Nephron progenitor cell (in vitro differentiated cells): ENCODE results near the gene GPR82.
A peak's percentile ranks its signal among the peaks of the same experiment; 100 is the strongest.
"Not testable (repeated sequence)": the region's sequence is repeated elsewhere in the genome, so short reads cannot be mapped to it uniquely, and the experiment has no call there.

ENCODE experiments used
- DNase-seq: peaks from one replicate; pipeline ENCODE4 v3.0.0; 2021
- H3K27ac Mint-ChIP-seq: 2 replicates; pipeline ENCODE4 v1.8.0; 2021; ENCODE audit warnings: mild to moderate bottlenecking, moderate library complexity, mixed read lengths
- H3K27me3 Mint-ChIP-seq: 2 replicates; pipeline ENCODE4 v1.8.0; 2021; ENCODE audit warnings: mild to moderate bottlenecking, low read depth, mixed read lengths; ENCODE audit not compliant: poor library complexity
- H3K36me3 Mint-ChIP-seq: 2 replicates; pipeline ENCODE4 v1.8.0; 2021; ENCODE audit warnings: low read depth, mixed read lengths
- H3K4me1 Mint-ChIP-seq: 2 replicates; pipeline ENCODE4 v1.8.0; 2021; ENCODE audit warnings: mixed read lengths
- H3K4me3 Mint-ChIP-seq: 2 replicates; pipeline ENCODE4 v1.8.0; 2021; ENCODE audit warnings: mild to moderate bottlenecking, moderate library complexity, mixed read lengths
- H3K9me3 Mint-ChIP-seq: 2 replicates; pipeline ENCODE4 v1.8.0; 2021; ENCODE audit warnings: mild to moderate bottlenecking, moderate library complexity, mixed read lengths
- TF ChIP-seq, protein P1 (sequence below): fragments of 200-600 bp; sonication (generic); IDR thresholded peaks from 2 replicates; pipeline ENCODE4 v1.5.0; 2021; ENCODE audit warnings: antibody characterized with exemption

Gene GPR82

DNA sequence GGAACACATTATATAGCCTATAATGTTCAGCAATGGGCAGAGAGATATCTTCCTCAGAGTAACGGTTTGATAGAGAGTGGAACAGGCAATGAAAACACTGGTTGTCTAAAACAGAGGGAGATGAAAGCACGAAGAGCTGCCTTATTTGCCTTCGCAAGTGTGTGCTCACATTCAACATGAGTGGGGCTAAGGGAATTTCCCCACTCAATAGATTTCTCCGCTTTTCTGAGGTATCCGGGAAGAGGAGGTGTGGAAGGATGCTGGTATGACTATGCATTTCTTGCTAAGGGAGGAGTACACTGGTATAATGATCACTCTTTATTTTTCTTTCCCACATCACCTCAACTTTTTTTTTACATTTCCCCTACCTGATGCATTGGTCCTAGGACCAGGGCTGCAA lies 7.8 kb upstream of the GPR82 start:
- H3K27ac Mint-ChIP-seq, result no peak overlapping the region
- no peak overlapping the region for H3K4me3 Mint-ChIP-seq
- peaks cover 50% of the 10 kb centered on the region for H3K9me3 Mint-ChIP-seq
- DNase-seq, result no peak
- H3K36me3 Mint-ChIP-seq, result peaks cover 40% of the 10 kb centered on the region
- H3K27me3 Mint-ChIP-seq, result peaks cover 3% of the 10 kb centered on the region
- TF ChIP-seq, protein P1, sequence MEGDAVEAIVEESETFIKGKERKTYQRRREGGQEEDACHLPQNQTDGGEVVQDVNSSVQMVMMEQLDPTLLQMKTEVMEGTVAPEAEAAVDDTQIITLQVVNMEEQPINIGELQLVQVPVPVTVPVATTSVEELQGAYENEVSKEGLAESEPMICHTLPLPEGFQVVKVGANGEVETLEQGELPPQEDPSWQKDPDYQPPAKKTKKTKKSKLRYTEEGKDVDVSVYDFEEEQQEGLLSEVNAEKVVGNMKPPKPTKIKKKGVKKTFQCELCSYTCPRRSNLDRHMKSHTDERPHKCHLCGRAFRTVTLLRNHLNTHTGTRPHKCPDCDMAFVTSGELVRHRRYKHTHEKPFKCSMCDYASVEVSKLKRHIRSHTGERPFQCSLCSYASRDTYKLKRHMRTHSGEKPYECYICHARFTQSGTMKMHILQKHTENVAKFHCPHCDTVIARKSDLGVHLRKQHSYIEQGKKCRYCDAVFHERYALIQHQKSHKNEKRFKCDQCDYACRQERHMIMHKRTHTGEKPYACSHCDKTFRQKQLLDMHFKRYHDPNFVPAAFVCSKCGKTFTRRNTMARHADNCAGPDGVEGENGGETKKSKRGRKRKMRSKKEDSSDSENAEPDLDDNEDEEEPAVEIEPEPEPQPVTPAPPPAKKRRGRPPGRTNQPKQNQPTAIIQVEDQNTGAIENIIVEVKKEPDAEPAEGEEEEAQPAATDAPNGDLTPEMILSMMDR, result no peak
- H3K4me1 Mint-ChIP-seq, result peaks cover 27% of the 10 kb centered on the region

DNA sequence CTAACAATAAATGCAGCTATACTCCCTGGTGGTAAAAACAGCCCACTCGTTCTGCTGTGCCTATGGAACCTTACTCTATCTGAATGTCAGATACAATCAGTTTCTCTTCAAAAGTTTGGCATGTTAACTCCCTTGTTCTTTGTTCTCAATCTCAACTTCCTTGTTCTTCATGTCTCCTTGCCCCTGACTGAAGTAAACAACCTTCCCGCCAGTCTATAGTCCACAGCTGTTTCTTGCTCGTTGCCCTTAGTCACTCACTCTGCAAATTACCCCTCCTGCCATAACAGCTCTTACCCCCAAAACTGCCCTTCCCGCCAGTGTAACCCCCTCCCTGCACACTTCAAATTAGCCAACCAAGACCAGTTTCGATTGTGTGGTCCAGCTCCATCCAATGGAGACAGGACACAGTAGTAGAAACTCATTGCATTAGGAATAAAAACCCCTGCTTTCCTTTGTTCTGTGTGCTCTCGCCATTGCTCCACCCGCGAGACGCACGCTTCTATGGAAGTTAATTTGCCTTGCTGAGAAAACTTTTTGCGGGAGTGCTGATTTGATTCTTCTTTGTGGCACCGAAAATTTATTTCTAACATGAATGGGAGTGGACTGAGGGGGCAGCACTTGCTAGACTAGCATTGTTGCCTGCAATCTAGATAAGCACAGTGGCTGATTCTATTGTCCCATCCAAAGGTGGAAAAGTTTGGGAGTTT lies 7.1 kb upstream of the GPR82 start:
- peaks cover 3% of the 10 kb centered on the region for H3K27me3 Mint-ChIP-seq
- no peak overlapping the region for H3K4me3 Mint-ChIP-seq
- peak overlapping the region; percentile 66 for H3K27ac Mint-ChIP-seq
- H3K9me3 Mint-ChIP-seq, result peaks cover 51% of the 10 kb centered on the region
- TF ChIP-seq, protein P1, result no peak
- DNase-seq, result no peak
- H3K36me3 Mint-ChIP-seq, result peaks cover 45% of the 10 kb centered on the region
- H3K4me1 Mint-ChIP-seq, result peaks cover 27% of the 10 kb centered on the region

DNA sequence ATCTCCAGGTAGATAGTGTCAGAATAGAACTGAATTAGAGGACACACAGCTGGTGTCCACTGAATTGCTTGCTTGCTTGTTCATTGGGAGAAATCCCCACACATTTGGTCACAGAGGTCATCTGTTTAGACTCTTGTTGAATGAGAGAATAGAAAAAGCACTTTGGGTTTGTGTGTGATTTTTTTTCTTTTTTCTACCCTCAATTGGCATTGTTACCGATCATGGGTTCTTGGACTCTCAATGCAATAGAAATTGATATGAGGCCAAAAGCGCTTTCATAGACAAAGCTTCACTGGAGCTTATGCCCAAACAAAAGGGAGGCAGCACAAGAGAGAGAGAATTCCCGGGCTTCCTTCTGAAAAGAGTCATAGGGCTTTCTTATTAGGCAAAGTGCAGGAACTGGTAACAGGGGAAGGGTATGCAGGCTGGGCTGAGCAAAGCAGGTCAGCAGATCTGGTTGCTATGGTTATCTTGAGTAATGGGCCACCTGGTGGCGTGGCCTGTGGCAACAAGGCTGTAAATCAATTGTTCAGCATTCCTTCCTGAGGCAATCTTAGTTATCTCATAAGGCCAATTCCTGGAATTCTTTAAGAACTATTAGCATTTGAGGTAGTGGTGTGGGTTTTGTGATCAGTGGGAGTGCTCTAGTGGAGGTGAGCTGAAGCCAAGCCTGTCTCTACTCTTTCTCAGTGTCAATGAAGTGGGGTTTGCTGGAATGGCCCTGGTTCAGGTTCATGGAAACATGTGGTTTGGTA lies 5.3 kb upstream of the GPR82 start:
- no peak overlapping the region for H3K4me3 Mint-ChIP-seq
- peaks cover 27% of the 10 kb centered on the region for H3K4me1 Mint-ChIP-seq
- peak overlapping the region; percentile 96 for H3K27ac Mint-ChIP-seq
- H3K27me3 Mint-ChIP-seq, result peaks cover 3% of the 10 kb centered on the region
- DNase-seq, result peak; percentile 21
- peaks cover 58% of the 10 kb centered on the region for H3K9me3 Mint-ChIP-seq
- TF ChIP-seq, protein P1, result no peak
- peaks cover 51% of the 10 kb centered on the region for H3K36me3 Mint-ChIP-seq

DNA sequence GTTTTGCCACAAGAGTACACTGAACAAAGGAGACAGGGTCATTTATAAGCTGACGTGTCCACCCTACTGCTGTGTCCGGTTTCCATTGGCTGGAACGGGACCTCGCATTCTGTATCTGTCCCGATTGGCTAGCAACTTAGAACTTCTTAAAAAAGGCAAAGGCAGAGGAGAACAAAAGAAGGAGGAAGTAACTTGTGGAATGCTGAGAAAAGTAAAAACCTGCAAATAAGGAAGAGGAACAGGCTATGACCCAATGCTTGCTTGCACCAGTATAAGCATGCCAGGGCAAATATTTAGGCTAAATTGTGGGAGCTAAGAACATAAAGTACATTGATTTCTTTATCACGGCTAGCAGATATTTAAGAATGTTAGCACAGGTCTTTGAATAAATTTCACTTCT lies 4.4 kb upstream of the GPR82 start:
- not testable (repeated sequence) for H3K27me3 Mint-ChIP-seq, DNase-seq
- Mint-ChIP-seq H3K9me3 (peaks cover 52% of the 10 kb centered on the region), H3K4me1 (peaks cover 27% of the 10 kb centered on the region), H3K36me3 (peaks cover 51% of the 10 kb centered on the region), H3K4me3 (peak overlapping the region; percentile 4), H3K27ac (peak overlapping the region; percentile 60)

DNA sequence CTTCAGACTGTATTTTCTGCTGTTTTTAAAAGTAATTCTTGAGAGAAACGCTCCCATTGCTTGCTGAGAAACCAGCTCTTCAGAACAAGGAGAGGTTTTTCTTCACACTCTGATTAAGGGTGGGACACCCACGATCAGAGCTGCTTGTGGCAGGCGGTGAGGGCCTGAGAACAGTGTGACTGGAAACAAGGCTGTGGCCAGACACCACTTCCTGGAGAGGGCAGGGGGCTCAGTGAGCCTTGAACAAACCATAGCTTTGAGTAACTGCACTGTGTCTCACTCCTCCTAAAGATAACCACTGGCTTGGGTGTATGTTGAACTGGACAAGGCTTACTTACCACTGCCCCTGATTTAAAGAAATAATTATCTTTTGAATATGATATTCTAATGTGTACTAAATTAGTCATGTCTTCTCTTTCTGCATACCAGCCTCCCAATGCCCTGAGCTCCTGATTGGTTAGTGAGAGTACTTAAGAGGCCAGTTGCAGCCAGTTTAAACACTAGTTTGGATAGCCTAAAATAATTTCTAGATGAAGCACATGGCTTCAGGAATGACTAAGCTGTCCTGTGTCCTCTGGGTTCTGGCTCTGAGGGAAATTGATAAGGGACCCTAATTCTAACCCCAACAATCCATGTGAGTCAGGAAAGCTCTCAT lies 3.7 kb upstream of the GPR82 start:
- peaks cover 27% of the 10 kb centered on the region for H3K4me1 Mint-ChIP-seq
- H3K27ac Mint-ChIP-seq, result no peak overlapping the region
- H3K36me3 Mint-ChIP-seq, result peaks cover 51% of the 10 kb centered on the region
- H3K4me3 Mint-ChIP-seq, result no peak overlapping the region
- peaks cover 3% of the 10 kb centered on the region for H3K27me3 Mint-ChIP-seq
- H3K9me3 Mint-ChIP-seq, result peaks cover 52% of the 10 kb centered on the region
- DNase-seq, result no peak
- TF ChIP-seq, protein P1, result no peak

DNA sequence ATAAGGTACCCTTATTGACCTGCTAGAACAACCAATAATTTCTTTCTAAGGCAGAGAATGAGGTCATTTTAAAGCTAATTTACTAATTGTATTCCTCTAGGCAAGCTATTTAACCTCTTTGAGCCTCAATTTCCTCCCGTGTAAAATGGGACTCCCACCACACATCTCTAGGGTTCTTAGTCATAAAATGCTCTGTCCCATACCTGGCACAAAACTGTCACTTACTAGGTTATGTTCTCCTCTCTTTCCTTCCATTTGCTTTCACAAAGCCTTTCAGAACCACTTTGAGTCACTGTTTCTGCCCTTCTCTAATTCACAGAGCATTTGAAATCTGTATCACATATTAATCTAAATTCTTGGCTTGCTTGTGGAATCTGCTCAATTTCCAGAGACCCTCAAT lies 2.4 kb upstream of the GPR82 start:
- no peak overlapping the region for H3K4me3 Mint-ChIP-seq
- peaks cover 51% of the 10 kb centered on the region for H3K36me3 Mint-ChIP-seq
- no peak overlapping the region for H3K27ac Mint-ChIP-seq
- H3K9me3 Mint-ChIP-seq, result peaks cover 46% of the 10 kb centered on the region
- peaks cover 3% of the 10 kb centered on the region for H3K27me3 Mint-ChIP-seq
- H3K4me1 Mint-ChIP-seq, result peaks cover 27% of the 10 kb centered on the region
- TF ChIP-seq, protein P1, result no peak
- no peak for DNase-seq
